ENCODE measurements around the gene ITGAV.

ITGAV gene

GRCh38 chr2:186716004-186716403 lies 126.1 kb downstream of the ITGAV start:
- DNase-seq (ENCODE audit: low read depth in 2 of 3, low spot score in 2 of 3): no peak

- no peak for DNase-seq (ENCODE audit: low read depth in 2 of 3, low spot score in 2 of 3)
Observed at GRCh38 chr2:186716899-186717298, 127.0 kb downstream of the ITGAV start.

GRCh38 chr2:186717320-186718007 lies 127.6 kb downstream of the ITGAV start:
- DNase-seq (ENCODE audit: low read depth in 2 of 3, low spot score in 2 of 3): no peak

- DNase-seq (ENCODE audit: low read depth in 2 of 3, low spot score in 2 of 3): no peak
Observed at GRCh38 chr2:186718122-186718521, 128.3 kb downstream of the ITGAV start.

GRCh38 chr2:186718903-186719302 lies 129.0 kb downstream of the ITGAV start:
- DNase-seq (ENCODE audit: low read depth in 2 of 3, low spot score in 2 of 3): no peak

- DNase-seq (ENCODE audit: low read depth in 2 of 3, low spot score in 2 of 3): no peak
Observed at GRCh38 chr2:186721956-186722355, 132.1 kb downstream of the ITGAV start.

- DNase-seq (ENCODE audit: low read depth in 2 of 3, low spot score in 2 of 3): no peak
Observed at GRCh38 chr2:186724736-186725135, 134.9 kb downstream of the ITGAV start.

GRCh38 chr2:186725783-186726182 lies 135.9 kb downstream of the ITGAV start:
- no peak for DNase-seq (ENCODE audit: low read depth in 2 of 3, low spot score in 2 of 3)

GRCh38 chr2:186726938-186727337 lies 137.1 kb downstream of the ITGAV start:
- DNase-seq (ENCODE audit: low read depth in 2 of 3, low spot score in 2 of 3): no peak

- DNase-seq (ENCODE audit: low read depth in 2 of 3, low spot score in 2 of 3): no peak
Observed at GRCh38 chr2:186728631-186729030, 138.8 kb downstream of the ITGAV start.

All from activated CD8-positive, alpha-beta memory T cell treated with anti-CD3 and anti-CD28 coated beads for 48 hours (primary cell).